Loucy (cell line): ENCODE measurements around the gene PKD1L1.

Experiments used
- H2AFZ ChIP-seq: fragments of 200-600 bp; sonication (generic); 2 replicates; pipeline ENCODE4 v1.6.0; 2016; ENCODE audit warnings: antibody characterized with exemption, mild to moderate bottlenecking, low read length, moderate library complexity
- H3F3A ChIP-seq: fragments of 200-600 bp; 2 replicates; pipeline ENCODE4 v1.6.0; 2016; ENCODE audit warnings: antibody characterized with exemption, low read depth, mild to moderate bottlenecking
- H3K27me3 ChIP-seq: fragments of 200-600 bp; sonication (generic); 2 replicates; pipeline ENCODE4 v1.6.1; 2014; ENCODE audit warnings: low read length, mild to moderate bottlenecking; ENCODE audit not compliant: insufficient read depth, poor library complexity, severe bottlenecking
- H3K36me3 ChIP-seq: fragments of 200-600 bp; sonication (generic); 2 replicates; pipeline ENCODE4 v1.6.1; 2016; ENCODE audit warnings: low read length; ENCODE audit not compliant: insufficient read depth
- H3K4me1 ChIP-seq: fragments of 200-600 bp; sonication (generic); 2 replicates; pipeline ENCODE4 v1.5.1; 2014; ENCODE audit warnings: low read length, mild to moderate bottlenecking; ENCODE audit not compliant: insufficient read depth, poor library complexity, severe bottlenecking
- H3K4me2 ChIP-seq: fragments of 200-600 bp; sonication (generic); 2 replicates; pipeline ENCODE4 v1.6.0; 2014; ENCODE audit warnings: antibody characterized with exemption, low read length, low read depth, mild to moderate bottlenecking; ENCODE audit not compliant: poor library complexity, severe bottlenecking
- H3K4me3 ChIP-seq: fragments of 200-600 bp; sonication (generic); 2 replicates; pipeline ENCODE4 v1.5.1; 2014; ENCODE audit warnings: low read length, mild to moderate bottlenecking, mixed read lengths; ENCODE audit not compliant: poor library complexity, severe bottlenecking
- H3K79me2 ChIP-seq: fragments of 200-600 bp; sonication (generic); 2 replicates; pipeline ENCODE4 v1.6.1; 2014; ENCODE audit warnings: low read length; ENCODE audit not compliant: insufficient read depth
- H3K9ac ChIP-seq: fragments of 200-600 bp; sonication (generic); 2 replicates; pipeline ENCODE4 v1.6.0; 2014; ENCODE audit warnings: mild to moderate bottlenecking, low read depth, low read length, moderate library complexity; ENCODE audit not compliant: poor library complexity, severe bottlenecking
- H3K9me2 ChIP-seq: fragments of 200-600 bp; sonication (generic); replicated peaks from 2 replicates; pipeline ENCODE4 v1.6.1; 2016; ENCODE audit warnings: low read depth, low read length, mixed read lengths
- H3K9me3 ChIP-seq: fragments of 200-600 bp; sonication (generic); 2 replicates; pipeline ENCODE4 v1.6.1; 2014; ENCODE audit warnings: mild to moderate bottlenecking, antibody characterized with exemption, low read length, low read depth; ENCODE audit not compliant: insufficient read depth
- H4K20me1 ChIP-seq: fragments of 200-600 bp; sonication (generic); 2 replicates; pipeline ENCODE4 v1.6.0; 2014; ENCODE audit warnings: antibody characterized with exemption, low read length, mild to moderate bottlenecking; ENCODE audit not compliant: insufficient read depth, poor library complexity, severe bottlenecking
- CTCF ChIP-seq: fragments of 200-600 bp; sonication (generic); conservative IDR thresholded peaks from 2 replicates; pipeline ENCODE4 v1.5.1; 2014; ENCODE audit warnings: mild to moderate bottlenecking, antibody characterized with exemption, low read length
- EZH2phosphoT487 ChIP-seq: fragments of 200-600 bp; IDR thresholded peaks from 2 replicates; pipeline ENCODE4 v1.6.1; 2018; ENCODE audit warnings: antibody characterized with exemption, mild to moderate bottlenecking, moderate library complexity, borderline replicate concordance

The PKD1L1 gene

DNA sequence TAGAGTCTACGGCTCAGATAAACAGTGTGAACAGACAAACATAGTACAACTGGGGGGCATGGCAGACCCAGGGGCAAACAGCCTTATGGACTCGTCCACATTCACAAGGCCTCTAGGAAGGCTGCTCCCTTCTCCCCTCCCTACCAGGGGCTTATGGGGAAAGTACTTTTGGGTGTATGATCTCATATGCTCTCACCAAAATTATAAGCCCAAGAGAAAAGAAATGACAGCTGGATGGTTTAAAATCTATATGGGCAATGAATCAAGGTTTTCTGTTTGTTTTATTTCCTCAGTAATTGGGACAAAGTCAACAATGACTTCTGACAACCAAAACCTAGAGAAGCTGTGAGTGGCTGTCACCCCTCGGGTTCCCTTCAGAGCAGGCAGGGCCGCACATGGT, 144.4 kb downstream of the PKD1L1 start:
- no peaks in the 10 kb centered on the region for H3K27me3 ChIP-seq
- peaks cover 3% of the 10 kb centered on the region; the same call in 1 of the 2 replicates for H3K9me3 ChIP-seq
- H3K4me1 ChIP-seq = no peaks in the 10 kb centered on the region
- no peaks in the 10 kb centered on the region for H4K20me1 ChIP-seq
- H3F3A ChIP-seq = no peaks in the 10 kb centered on the region
- TF ChIP-seq CTCF (no peak), EZH2phosphoT487 (no peak)
- H3K36me3 ChIP-seq = no peaks in the 10 kb centered on the region
- H3K9ac ChIP-seq = no peak overlapping the region
- no peak overlapping the region for H3K4me3 ChIP-seq
- H3K4me2 ChIP-seq = no peak overlapping the region
- H3K9me2 ChIP-seq = no peaks in the 10 kb centered on the region
- H2AFZ ChIP-seq = no peak overlapping the region
- no peaks in the 10 kb centered on the region for H3K79me2 ChIP-seq

DNA sequence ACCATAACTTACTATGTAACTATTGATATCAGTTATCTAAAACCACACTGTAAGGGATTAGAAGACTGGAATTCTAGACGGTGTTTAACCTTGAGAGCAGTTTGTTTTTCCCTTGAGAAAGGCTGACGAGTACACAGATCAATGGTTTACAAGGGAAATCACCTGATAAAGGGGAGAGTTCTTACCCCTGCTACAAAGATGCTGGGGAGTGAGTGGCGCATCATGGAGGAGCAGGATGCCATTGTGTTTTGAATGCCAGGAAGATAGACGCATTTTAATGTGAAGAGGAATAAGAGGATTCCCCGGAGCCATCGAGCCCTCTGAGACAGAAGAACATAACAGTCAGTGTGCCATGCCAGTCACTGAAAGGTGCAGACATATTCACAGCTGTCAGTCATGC, 145.2 kb downstream of the PKD1L1 start:
- TF ChIP-seq EZH2phosphoT487 (no peak), CTCF (no peak)

DNA sequence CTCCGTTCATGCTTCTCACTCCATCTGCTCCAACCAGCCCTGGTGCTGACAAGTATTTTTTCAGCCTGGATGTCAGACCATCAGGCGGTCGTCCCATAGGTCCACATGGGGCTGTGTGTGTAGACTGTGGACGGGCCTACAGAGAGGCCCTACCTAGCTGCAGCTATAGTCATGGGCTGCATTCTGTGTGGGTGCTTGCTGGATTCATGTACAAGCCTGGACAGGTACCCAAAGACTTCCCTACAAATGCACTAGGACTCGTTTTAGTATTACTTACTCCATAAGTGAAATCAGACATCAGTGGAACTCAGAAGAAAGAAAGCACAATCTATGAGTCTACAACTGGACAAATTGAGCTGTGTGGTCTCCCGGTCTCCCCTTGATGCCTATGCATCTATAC, 146.8 kb downstream of the PKD1L1 start:
- peaks cover 3% of the 10 kb centered on the region; the same call in 1 of the 2 replicates for H3K9me3 ChIP-seq

More for the DNA sequence above, 145.2 kb downstream of the PKD1L1 start:
- no peak overlapping the region for H3K4me2 ChIP-seq
- H3K4me1 ChIP-seq = no peaks in the 10 kb centered on the region
- no peaks in the 10 kb centered on the region for H3K9me2 ChIP-seq
- no peaks in the 10 kb centered on the region for H3K79me2 ChIP-seq
- H3K9me3 ChIP-seq = peaks cover 3% of the 10 kb centered on the region; the same call in 1 of the 2 replicates
- H2AFZ ChIP-seq = no peak overlapping the region
- H4K20me1 ChIP-seq = no peaks in the 10 kb centered on the region
- H3K9ac ChIP-seq = no peak overlapping the region
- no peak overlapping the region for H3K4me3 ChIP-seq
- no peaks in the 10 kb centered on the region for H3K36me3 ChIP-seq
- H3F3A ChIP-seq = no peaks in the 10 kb centered on the region
- no peaks in the 10 kb centered on the region for H3K27me3 ChIP-seq

More for the DNA sequence above, 146.8 kb downstream of the PKD1L1 start:
- H3K4me2 ChIP-seq = no peak overlapping the region
- H3K36me3 ChIP-seq = no peaks in the 10 kb centered on the region
- TF ChIP-seq CTCF (no peak), EZH2phosphoT487 (no peak)
- H3K79me2 ChIP-seq = no peaks in the 10 kb centered on the region
- H3K27me3 ChIP-seq = no peaks in the 10 kb centered on the region
- H3F3A ChIP-seq = no peaks in the 10 kb centered on the region
- no peaks in the 10 kb centered on the region for H4K20me1 ChIP-seq
- no peak overlapping the region for H3K9ac ChIP-seq
- no peak overlapping the region for H2AFZ ChIP-seq
- no peaks in the 10 kb centered on the region for H3K9me2 ChIP-seq
- no peak overlapping the region for H3K4me3 ChIP-seq
- H3K4me1 ChIP-seq = no peaks in the 10 kb centered on the region
